ENCODE data around the gene MUC6.

- TF ChIP-seq EP300 (IDR thresholded peaks at IDR 0.05; ENCODE audit: borderline replicate concordance in 1 of 2, control insufficient read depth in 1 of 2, low read depth in 2 of 2, low read length in 2 of 2) (no peak), CTCF (IDR thresholded peaks at IDR 0.05 in 2 of 3, conservative IDR thresholded peaks at IDR 0.05 in 1 of 3; ENCODE audit: control insufficient read depth in 2 of 3, extremely low read depth in 1 of 3, insufficient read depth in 1 of 3, low read depth in 3 of 3, low read length in 3 of 3) (no peak), NBN (IDR thresholded peaks at IDR 0.05) (no peak), KAT2A (conservative IDR thresholded peaks at IDR 0.05; ENCODE audit: control insufficient read depth, low read depth, low read length) (no peak), EZH2 (IDR thresholded peaks at IDR 0.05; ENCODE audit: borderline replicate concordance, control insufficient read depth, low read depth, low read length) (no peak)
Measured at GRCh38 chr11:968822-969221, 67.7 kb downstream of the MUC6 start.
